HEK293 (cell line): Measurements from ENCODE around the gene PDIA4.

Experiments
- CTCF ChIA-PET: fragments of 350-600 bp; formaldehyde crosslinking; extraction: SDS; loops from one replicate; lab custom pipeline; 2021; ENCODE audit warnings: antibody characterized with exemption; lab: Yijun Ruan, JAX
- POLR2A ChIA-PET: fragments of 300-600 bp; formaldehyde crosslinking; extraction: SDS; loops from one replicate; lab custom pipeline; 2020; ENCODE audit warnings: antibody characterized with exemption, inconsistent platforms; lab: Yijun Ruan, JAX
- H3K27ac ChIP-seq: fragments of 200-500 bp; sonication (Bioruptor generic); 2 replicates; pipeline ENCODE4 v1.5.1; 2014; ENCODE audit warnings: low read depth, low read length, control low read depth, inconsistent platforms; ENCODE audit errors: extremely low read depth
- H3K36me3 ChIP-seq, 2 experiments: fragments of 200-500 bp in 1 of 2; sonication (Bioruptor generic) in 1 of 2; 1 replicate in 1 of 2; 2 replicates in 1 of 2; pipeline ENCODE4 v1.5.1; 2014 to 2017; ENCODE audit warnings: inconsistent platforms in 2 of 2, low read length in 2 of 2; ENCODE audit not compliant: control insufficient read depth in 2 of 2, insufficient read depth in 1 of 2
- H3K4me1 ChIP-seq: fragments of 200-500 bp; sonication (Bioruptor generic); 2 replicates; pipeline ENCODE4 v1.5.1; 2014; ENCODE audit warnings: mild to moderate bottlenecking, low read length, inconsistent platforms; ENCODE audit not compliant: control insufficient read depth, insufficient read depth
- H3K4me3 ChIP-seq: 2 replicates; pipeline ENCODE4 v1.5.1; 2011; ENCODE audit warnings: low read depth, mild to moderate bottlenecking, control low read depth, low read length, moderate library complexity
- H3K9me3 ChIP-seq: fragments of 200-500 bp; sonication (Bioruptor generic); 2 replicates; pipeline ENCODE4 v1.5.1; 2014; ENCODE audit warnings: low read depth, low read length, inconsistent platforms; ENCODE audit not compliant: control insufficient read depth, insufficient read depth
- GFI1B ChIP-seq: fragments of 450-650 bp; formaldehyde crosslinking; IDR thresholded peaks from 2 replicates; pipeline ENCODE4 v1.5.1; 2016; ENCODE audit warnings: missing biosample characterization, missing genetic modification characterization
- GLI2 ChIP-seq: fragments of 450-650 bp; formaldehyde crosslinking; IDR thresholded peaks from 2 replicates; pipeline ENCODE4; 2017; ENCODE audit warnings: missing biosample characterization, missing genetic modification characterization, low read depth, borderline replicate concordance
- KLF16 ChIP-seq: fragments of 450-650 bp; formaldehyde crosslinking; IDR thresholded peaks from 2 replicates; pipeline ENCODE4 v1.5.1; 2017; ENCODE audit warnings: missing biosample characterization, missing genetic modification characterization
- MEIS1 ChIP-seq: sonication (generic); formaldehyde crosslinking; IDR thresholded peaks from 2 replicates; pipeline ENCODE4 v1.8.1; 2022; ENCODE audit warnings: missing genetic modification reagents, mild to moderate bottlenecking, borderline replicate concordance
- PRDM4 ChIP-seq: fragments of 450-650 bp; formaldehyde crosslinking; IDR thresholded peaks from 2 replicates; pipeline ENCODE4 v1.5.1; 2017; ENCODE audit warnings: missing biosample characterization, missing genetic modification characterization
- RBAK ChIP-seq: fragments of 450-650 bp; formaldehyde crosslinking; IDR thresholded peaks from 2 replicates; pipeline ENCODE4 v1.5.1; 2016; ENCODE audit warnings: missing biosample characterization, missing genetic modification characterization
- ZBTB48 ChIP-seq: fragments of 450-650 bp; formaldehyde crosslinking; IDR thresholded peaks from 2 replicates; pipeline ENCODE4 v1.5.1; 2016; ENCODE audit warnings: missing biosample characterization, missing genetic modification characterization
- ZBTB7A ChIP-seq: fragments of 450-650 bp; formaldehyde crosslinking; IDR thresholded peaks from 2 replicates; pipeline ENCODE4 v1.5.1; 2016; ENCODE audit warnings: low read depth, missing biosample characterization, missing genetic modification characterization
- ZFHX2 ChIP-seq: fragments of 450-650 bp; formaldehyde crosslinking; conservative IDR thresholded peaks from 2 replicates; pipeline ENCODE4 v1.5.1; 2016; ENCODE audit warnings: missing biosample characterization, missing genetic modification characterization
- ZFP3 ChIP-seq: fragments of 450-650 bp; formaldehyde crosslinking; IDR thresholded peaks from 2 replicates; pipeline ENCODE4 v1.5.1; 2016; ENCODE audit warnings: low read depth, missing biosample characterization, missing genetic modification characterization
- ZNF10 ChIP-seq: fragments of 450-650 bp; formaldehyde crosslinking; IDR thresholded peaks from 2 replicates; pipeline ENCODE4 v1.5.1; 2017; ENCODE audit warnings: missing biosample characterization, missing genetic modification characterization
- ZNF140 ChIP-seq: fragments of 450-650 bp; formaldehyde crosslinking; IDR thresholded peaks from 2 replicates; pipeline ENCODE4 v1.5.1; 2016; ENCODE audit warnings: missing biosample characterization, missing genetic modification characterization
- ZNF202 ChIP-seq: fragments of 450-650 bp; formaldehyde crosslinking; IDR thresholded peaks from 2 replicates; pipeline ENCODE4 v1.5.1; 2016; ENCODE audit warnings: missing biosample characterization, missing genetic modification characterization, borderline replicate concordance
- ZNF248 ChIP-seq: fragments of 450-650 bp; formaldehyde crosslinking; IDR thresholded peaks from 2 replicates; pipeline ENCODE4 v1.5.1; 2017; ENCODE audit warnings: missing biosample characterization, missing genetic modification characterization
- ZNF335 ChIP-seq: fragments of 450-650 bp; formaldehyde crosslinking; conservative IDR thresholded peaks from 2 replicates; pipeline ENCODE4 v1.5.1; 2016; ENCODE audit warnings: missing biosample characterization, missing genetic modification characterization
- ZNF341 ChIP-seq: fragments of 450-650 bp; formaldehyde crosslinking; IDR thresholded peaks from 2 replicates; pipeline ENCODE4; 2016; ENCODE audit warnings: low read depth, missing biosample characterization, missing genetic modification characterization
- ZNF391 ChIP-seq: fragments of 450-650 bp; formaldehyde crosslinking; IDR thresholded peaks from 2 replicates; pipeline ENCODE4 v1.5.1; 2016; ENCODE audit warnings: low read depth, missing biosample characterization, missing genetic modification characterization, borderline replicate concordance
- ZNF514 ChIP-seq: fragments of 450-650 bp; formaldehyde crosslinking; IDR thresholded peaks from 2 replicates; pipeline ENCODE4 v1.5.1; 2016; ENCODE audit warnings: missing biosample characterization, missing genetic modification characterization
- ZNF530 ChIP-seq: fragments of 450-650 bp; formaldehyde crosslinking; IDR thresholded peaks from 2 replicates; pipeline ENCODE4 v1.5.1; 2016; ENCODE audit warnings: low read depth, missing biosample characterization, missing genetic modification characterization
- ZNF548 ChIP-seq: fragments of 450-650 bp; formaldehyde crosslinking; IDR thresholded peaks from 2 replicates; pipeline ENCODE4 v1.5.1; 2016; ENCODE audit warnings: missing biosample characterization, missing genetic modification characterization
- ZNF555 ChIP-seq: fragments of 450-650 bp; formaldehyde crosslinking; conservative IDR thresholded peaks from 2 replicates; pipeline ENCODE4 v1.5.1; 2017; ENCODE audit warnings: missing biosample characterization, mild to moderate bottlenecking, missing genetic modification characterization, inconsistent platforms
- ZNF580 ChIP-seq: fragments of 450-650 bp; formaldehyde crosslinking; IDR thresholded peaks from 2 replicates; pipeline ENCODE4 v1.5.1; 2016; ENCODE audit warnings: missing biosample characterization, missing genetic modification characterization
- ZNF600 ChIP-seq: fragments of 450-650 bp; formaldehyde crosslinking; IDR thresholded peaks from 2 replicates; pipeline ENCODE4 v1.5.1; 2016; ENCODE audit warnings: missing biosample characterization, missing genetic modification characterization
- ZNF777 ChIP-seq: fragments of 450-650 bp; formaldehyde crosslinking; IDR thresholded peaks from 2 replicates; pipeline ENCODE4 v1.5.1; 2017; ENCODE audit warnings: missing biosample characterization, missing genetic modification characterization, borderline replicate concordance
- ZNF792 ChIP-seq: fragments of 450-650 bp; formaldehyde crosslinking; IDR thresholded peaks from 2 replicates; pipeline ENCODE4 v1.5.1; 2016; ENCODE audit warnings: missing biosample characterization, missing genetic modification characterization
- ZNF843 ChIP-seq: fragments of 450-650 bp; formaldehyde crosslinking; IDR thresholded peaks from 2 replicates; pipeline ENCODE4 v1.5.1; 2016; ENCODE audit warnings: missing biosample characterization, missing genetic modification characterization
- ZXDB ChIP-seq: fragments of 450-650 bp; formaldehyde crosslinking; IDR thresholded peaks from 2 replicates; pipeline ENCODE4 v1.5.1; 2016; ENCODE audit warnings: missing biosample characterization, missing genetic modification characterization
- TF ChIP-seq, protein P1 (sequence below): fragments of 450-650 bp; formaldehyde crosslinking; IDR thresholded peaks from 2 replicates; pipeline ENCODE4 v1.5.1; 2016; ENCODE audit warnings: missing biosample characterization, missing genetic modification characterization
- TF ChIP-seq, protein P2 (sequence below): fragments of 450-650 bp; formaldehyde crosslinking; IDR thresholded peaks from 2 replicates; pipeline ENCODE4 v1.5.1; 2016; ENCODE audit warnings: missing biosample characterization, missing genetic modification characterization

Gene PDIA4

GRCh38 chr7:148987751-148988512 is 40.4 kb downstream of the PDIA4 start (continued):
- TF ChIP-seq ZNF10 (tag by site-specific recombination), result peak; percentile 92
- TF ChIP-seq ZNF140 (tag by site-specific recombination), result no peak
- TF ChIP-seq PRDM4 (tag by site-specific recombination), result peak; percentile 41; the same call in 1 of the 2 replicates
- peak; percentile 70 for TF ChIP-seq ZNF341 (tag by site-specific recombination)
- TF ChIP-seq ZNF335 (tag by site-specific recombination), result peak; percentile 94

GRCh38 chr7:148987010-148987750 is 41.1 kb downstream of the PDIA4 start:
- Histone ChIP-seq H3K36me3 (no peaks in the 10 kb centered on the region), H3K27ac (peak overlapping the region; percentile 38), H3K4me1 (no peaks in the 10 kb centered on the region), H3K9me3 (no peaks in the 10 kb centered on the region), H3K4me3 (peak overlapping the region; percentile 75)
- CTCF ChIA-PET, result interaction anchor here (0.6 to 1.9 kb wide), 4 partner anchors 13 to 161 kb away, joined by 3 to 6 read pairs (median 4); no protein-coding TSS in a partner anchor
- POLR2A ChIA-PET, result interaction anchor here (0.7 kb wide), 1 partner anchor 208 kb away, joined by 3 read pairs; the partner anchor contains the start of gene ZNF282
- TF ChIP-seq RBAK (tag by site-specific recombination), result no peak
- TF ChIP-seq, protein P1, sequence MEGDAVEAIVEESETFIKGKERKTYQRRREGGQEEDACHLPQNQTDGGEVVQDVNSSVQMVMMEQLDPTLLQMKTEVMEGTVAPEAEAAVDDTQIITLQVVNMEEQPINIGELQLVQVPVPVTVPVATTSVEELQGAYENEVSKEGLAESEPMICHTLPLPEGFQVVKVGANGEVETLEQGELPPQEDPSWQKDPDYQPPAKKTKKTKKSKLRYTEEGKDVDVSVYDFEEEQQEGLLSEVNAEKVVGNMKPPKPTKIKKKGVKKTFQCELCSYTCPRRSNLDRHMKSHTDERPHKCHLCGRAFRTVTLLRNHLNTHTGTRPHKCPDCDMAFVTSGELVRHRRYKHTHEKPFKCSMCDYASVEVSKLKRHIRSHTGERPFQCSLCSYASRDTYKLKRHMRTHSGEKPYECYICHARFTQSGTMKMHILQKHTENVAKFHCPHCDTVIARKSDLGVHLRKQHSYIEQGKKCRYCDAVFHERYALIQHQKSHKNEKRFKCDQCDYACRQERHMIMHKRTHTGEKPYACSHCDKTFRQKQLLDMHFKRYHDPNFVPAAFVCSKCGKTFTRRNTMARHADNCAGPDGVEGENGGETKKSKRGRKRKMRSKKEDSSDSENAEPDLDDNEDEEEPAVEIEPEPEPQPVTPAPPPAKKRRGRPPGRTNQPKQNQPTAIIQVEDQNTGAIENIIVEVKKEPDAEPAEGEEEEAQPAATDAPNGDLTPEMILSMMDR (tag by site-specific recombination), result no peak
- TF ChIP-seq ZNF391 (tag by site-specific recombination), result peak; percentile 86; the same call in 1 of the 2 replicates
- TF ChIP-seq ZBTB48 (tag by site-specific recombination), result peak; percentile 77
- TF ChIP-seq ZNF843, result peak; percentile 24; the same call in 1 of the 2 replicates
- no peak for TF ChIP-seq ZBTB7A (tag by site-specific recombination)
- TF ChIP-seq, protein P2, sequence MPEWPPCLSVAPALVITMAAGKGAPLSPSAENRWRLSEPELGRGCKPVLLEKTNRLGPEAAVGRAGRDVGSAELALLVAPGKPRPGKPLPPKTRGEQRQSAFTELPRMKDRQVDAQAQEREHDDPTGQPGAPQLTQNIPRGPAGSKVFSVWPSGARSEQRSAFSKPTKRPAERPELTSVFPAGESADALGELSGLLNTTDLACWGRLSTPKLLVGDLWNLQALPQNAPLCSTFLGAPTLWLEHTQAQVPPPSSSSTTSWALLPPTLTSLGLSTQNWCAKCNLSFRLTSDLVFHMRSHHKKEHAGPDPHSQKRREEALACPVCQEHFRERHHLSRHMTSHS (tag by site-specific recombination), result no peak
- TF ChIP-seq ZNF792 (tag by site-specific recombination), result no peak
- no peak for TF ChIP-seq GFI1B (tag by site-specific recombination)
- TF ChIP-seq ZNF548 (tag by site-specific recombination), result no peak
- TF ChIP-seq ZXDB (tag by site-specific recombination), result peak; percentile 64
- TF ChIP-seq ZNF580, result peak; percentile 81
- no peak for TF ChIP-seq ZNF777 (tag by site-specific recombination)
- no peak for TF ChIP-seq ZNF530 (tag by site-specific recombination)
- TF ChIP-seq ZFHX2 (tag by site-specific recombination), result 0 out of 2 replicates have a peak, but pooled peaks have one; percentile 2
- no peak for TF ChIP-seq MEIS1 (CRISPR knock-in tag)
- 0 out of 2 replicates have a peak, but pooled peaks have one; percentile 44 for TF ChIP-seq KLF16 (tag by site-specific recombination)
- TF ChIP-seq ZNF600, result no peak
- TF ChIP-seq GLI2 (tag by site-specific recombination), result no peak
- TF ChIP-seq ZNF248 (tag by site-specific recombination), result no peak
- TF ChIP-seq ZNF514 (tag by site-specific recombination), result no peak
- TF ChIP-seq ZFP3 (tag by site-specific recombination), result no peak
- no peak for TF ChIP-seq ZNF555
- no peak for TF ChIP-seq ZNF202
